ENCODE measurements around the gene CNR1.

DNA sequence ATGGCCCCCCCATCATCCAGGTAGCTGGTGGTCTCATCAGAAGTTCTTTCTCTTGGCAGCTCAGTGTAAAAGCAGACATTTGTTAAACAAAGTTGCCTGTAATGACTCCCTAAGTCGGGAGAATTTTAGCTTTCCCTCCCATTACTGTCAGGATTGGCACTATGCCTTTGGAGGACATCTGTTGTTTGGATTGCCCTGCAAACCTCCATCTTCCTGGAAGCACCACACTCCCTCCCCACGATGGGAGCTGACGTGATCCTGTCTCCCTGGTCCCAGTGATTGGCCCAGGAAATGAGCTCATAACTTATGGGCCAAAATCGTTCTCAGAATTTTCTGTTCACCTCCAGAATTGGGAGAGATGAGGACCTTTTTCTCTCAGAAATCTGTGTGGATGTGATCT lies 42.6 kb upstream of the CNR1 start:
- no peak for TF ChIP-seq CTCF (IDR thresholded peaks at IDR 0.05; ENCODE audit: extremely low read depth in 1 of 2, insufficient read depth in 1 of 2, low read depth in 1 of 2, low read length in 2 of 2)
- TF ChIP-seq EZH2 (IDR thresholded peaks at IDR 0.05; ENCODE audit: borderline replicate concordance, low read depth, low read length, severe bottlenecking), result no peak
- TF ChIP-seq JUN (IDR thresholded peaks at IDR 0.05; ENCODE audit: borderline replicate concordance, insufficient read depth, insufficient read length, low read depth), result no peak
- TF ChIP-seq POLR2AphosphoS5 (IDR thresholded peaks at IDR 0.05; ENCODE audit: insufficient read depth, low read depth, low read length), result no peak
